Stimulated activated CD8-positive, alpha-beta memory T cell treated with anti-CD3 and anti-CD28 coated beads, Interleukin-2, amount 100 ng/mL, for 48 hours (primary cell): ENCODE data around the gene BICRA.
"Not testable (repeated sequence)": the region's sequence is repeated elsewhere in the genome, so short reads cannot be mapped to it uniquely, and the experiment has no call there.

Source experiments
- DNase-seq, 2 donors: peaks; one replicate each; pipeline ENCODE4 v3.0.0-alpha.2; 2020; ENCODE audit warnings: low read depth in 2 of 2

BICRA gene

DNA sequence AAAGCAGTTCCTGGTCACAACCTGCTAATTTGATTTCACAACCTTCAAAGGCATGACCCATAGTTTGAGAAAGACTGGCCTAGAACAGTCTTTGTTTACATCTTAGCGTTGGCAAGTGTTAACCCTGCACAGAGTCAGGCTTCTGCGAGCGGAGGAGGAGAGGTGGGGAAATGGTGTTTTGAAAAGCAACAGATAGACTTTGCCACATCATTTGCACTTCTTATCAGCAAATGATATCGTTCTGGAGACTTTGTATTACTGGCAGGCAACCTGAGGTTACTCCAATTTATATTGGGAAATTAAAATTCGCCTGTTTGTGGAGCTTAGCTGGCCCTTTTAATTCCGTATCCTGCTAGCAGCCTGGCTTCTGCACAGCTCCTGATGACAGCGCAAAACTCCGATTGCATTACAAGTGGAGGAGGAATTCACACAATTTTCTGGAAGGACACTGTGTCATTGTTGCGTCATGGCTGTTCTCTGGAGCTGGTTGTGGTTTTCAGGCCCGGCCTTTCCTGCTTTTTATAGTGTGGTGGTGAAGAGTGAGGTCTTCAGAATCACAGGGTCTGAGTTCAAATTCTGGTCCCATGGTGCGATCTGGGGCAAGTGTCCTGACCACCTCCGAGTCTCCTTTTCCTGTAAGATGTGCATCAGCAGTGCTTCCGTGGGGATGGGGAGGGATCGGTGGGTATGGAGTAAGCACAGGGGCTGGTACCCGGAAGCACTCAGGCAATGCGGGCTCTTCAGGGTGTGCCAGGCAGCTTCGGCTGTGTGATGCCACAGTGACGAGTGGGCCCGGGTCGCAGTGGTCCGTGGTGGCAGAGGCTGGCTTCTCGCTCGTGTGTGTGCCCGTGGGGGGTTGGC, 55.2 kb downstream of the BICRA start:
- no peak for DNase-seq

DNA sequence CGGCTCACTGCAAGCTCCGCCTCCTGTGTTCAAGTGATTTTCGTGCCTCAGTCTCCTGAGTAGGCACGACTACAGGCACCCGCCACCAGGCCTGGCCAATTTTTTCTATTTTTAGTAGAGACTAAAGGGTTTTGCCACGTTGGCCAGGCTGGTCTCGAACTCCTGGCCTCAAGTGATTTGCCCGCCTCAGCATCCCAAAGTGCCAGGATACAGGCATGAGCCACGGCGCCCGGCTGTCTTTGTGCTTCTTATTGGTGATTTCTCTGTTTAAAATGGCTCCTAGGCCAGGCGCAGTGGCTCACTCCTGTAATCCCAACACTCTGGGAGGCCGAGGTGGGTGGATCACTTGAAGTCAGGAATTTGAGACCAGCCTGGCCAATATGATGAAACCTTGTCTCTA, 59.6 kb downstream of the BICRA start:
- DNase-seq, result not testable (repeated sequence)

DNA sequence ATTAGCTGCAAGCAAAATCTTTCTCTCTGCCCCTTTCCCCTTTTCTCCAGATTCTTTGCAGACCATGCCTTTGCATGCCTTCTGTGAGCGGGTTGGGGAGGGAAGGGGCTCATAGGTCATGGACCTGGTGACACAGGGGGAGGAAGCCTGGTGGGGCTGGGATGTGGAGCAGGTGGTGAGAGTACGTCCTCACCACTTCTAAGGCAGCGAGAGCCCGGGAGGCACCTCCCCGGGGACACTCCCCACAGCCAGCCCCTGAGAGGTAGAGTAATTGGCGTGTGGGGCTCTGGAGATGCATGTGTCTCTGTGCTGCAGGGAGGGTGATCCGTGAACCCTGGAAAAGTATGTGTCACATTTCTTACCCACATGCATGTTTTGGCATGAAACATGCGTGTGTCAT, 61.8 kb downstream of the BICRA start:
- no peak for DNase-seq

DNA sequence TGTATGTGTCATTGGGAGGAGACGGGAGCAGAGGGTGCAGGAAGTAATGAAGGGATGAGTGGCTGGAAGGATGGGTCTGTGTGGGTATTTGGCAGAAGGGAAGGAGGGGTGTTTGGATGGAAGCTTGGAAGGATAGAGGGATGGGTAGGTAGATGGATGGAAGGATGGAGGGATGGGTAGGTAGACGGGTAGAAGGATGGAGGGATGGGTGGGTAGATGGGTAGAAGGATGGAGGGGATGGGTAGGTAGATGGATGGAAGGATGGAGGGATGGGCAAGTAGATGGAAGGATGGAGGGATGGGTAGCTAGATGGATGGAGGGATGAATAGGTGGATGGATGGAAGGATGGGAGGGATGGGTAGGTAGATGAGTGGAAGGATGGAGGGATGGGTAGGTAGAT, 62.6 kb downstream of the BICRA start:
- no peak for DNase-seq

DNA sequence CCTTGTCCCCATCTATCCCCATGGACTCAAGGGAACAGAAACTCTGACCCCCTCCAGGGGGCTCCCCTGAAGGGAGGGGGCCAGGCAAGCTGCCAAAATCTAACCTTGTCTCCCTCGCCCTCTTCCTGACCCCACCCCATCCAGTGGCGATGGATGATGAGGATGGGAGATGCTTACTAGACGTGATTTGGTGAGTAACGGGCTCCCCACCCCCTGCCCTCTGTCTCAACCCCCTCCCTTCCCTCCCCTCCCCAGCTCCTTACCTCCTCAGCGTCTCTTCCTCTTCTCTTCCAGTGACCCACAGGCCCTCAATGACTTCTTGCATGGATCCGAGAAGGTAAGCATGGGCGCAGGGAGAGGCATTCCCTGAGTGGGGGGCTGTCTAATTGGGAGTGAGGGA, 64.5 kb downstream of the BICRA start:
- no peak for DNase-seq

DNA sequence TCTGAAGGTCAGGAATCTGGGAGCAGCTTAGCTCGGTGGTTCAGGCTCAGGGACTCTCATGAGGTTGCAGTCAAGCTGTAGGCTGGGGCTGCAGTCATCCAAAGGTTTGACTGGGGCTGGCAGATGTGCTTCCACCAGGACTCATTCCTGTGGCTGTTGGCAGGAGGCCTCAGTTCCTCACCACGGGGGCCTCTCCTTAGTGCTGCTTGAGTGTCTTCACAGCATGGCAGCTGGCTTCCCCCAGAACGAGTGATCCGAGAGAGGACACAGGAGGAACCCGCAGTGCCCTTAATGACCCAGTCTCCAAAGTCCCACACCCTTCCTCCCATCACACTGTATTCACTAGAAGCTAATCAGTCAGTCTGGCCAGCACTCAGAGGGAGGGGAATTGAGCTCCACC, 65.6 kb downstream of the BICRA start:
- no peak for DNase-seq

DNA sequence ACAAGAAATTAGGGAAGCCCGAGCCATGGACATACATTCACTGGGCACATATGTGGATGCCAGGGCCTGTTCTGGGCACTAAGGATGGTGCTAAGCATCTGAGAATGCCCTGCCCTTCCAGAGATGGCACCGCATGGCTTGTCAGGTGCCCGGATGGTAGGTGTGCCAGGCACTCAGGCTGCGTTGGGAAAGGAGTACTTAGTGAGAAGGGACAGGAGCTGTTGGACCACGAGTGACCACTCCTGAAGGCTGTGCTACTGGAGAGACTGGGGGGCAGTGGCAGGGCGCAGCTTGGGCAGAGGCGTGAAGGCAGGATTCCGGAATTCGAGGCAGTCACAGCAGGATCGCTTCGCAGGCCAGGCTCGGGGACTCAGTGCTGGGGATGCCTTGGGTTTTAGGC, 66.3 kb downstream of the BICRA start:
- DNase-seq, result no peak

DNA sequence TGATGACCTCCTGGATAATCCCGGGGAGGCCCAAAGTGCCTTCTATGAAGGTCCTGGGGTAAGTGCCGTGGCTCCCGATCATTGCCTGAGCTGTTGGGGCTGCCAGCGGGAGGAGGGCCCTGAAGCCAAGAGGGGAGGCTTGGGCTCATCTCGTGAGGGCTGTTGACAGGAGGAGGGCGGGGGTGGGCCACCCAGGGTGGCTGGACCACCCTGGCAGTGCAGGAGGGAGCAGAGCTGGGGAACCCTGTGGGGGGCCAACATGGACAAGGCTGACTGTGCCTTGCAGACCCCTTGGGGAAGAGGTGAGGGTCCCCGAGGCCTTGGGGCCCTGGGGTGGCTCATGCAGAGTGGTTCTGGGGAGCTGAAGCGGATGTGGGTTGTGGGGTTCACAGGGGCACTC, 66.9 kb downstream of the BICRA start:
- no peak for DNase-seq

DNA sequence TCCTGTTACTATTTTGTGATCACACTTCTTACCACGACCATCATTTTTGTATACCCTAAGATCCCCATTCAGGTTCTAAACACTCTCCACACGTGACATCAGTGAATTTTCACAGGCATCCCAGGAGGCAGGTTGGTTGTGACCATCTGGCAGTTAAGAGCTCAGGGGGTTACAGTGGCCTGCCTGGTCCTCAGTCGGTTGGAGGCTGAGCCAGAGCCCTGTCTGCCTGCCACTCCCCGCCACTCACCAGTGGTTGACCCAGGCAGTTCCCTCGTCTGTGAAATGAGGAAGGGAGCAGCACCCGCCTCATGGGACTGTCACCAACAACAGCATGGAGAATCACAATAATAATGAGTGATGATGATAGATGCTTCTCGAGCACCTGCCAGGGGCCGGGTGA, 67.9 kb downstream of the BICRA start:
- no peak for DNase-seq

DNA sequence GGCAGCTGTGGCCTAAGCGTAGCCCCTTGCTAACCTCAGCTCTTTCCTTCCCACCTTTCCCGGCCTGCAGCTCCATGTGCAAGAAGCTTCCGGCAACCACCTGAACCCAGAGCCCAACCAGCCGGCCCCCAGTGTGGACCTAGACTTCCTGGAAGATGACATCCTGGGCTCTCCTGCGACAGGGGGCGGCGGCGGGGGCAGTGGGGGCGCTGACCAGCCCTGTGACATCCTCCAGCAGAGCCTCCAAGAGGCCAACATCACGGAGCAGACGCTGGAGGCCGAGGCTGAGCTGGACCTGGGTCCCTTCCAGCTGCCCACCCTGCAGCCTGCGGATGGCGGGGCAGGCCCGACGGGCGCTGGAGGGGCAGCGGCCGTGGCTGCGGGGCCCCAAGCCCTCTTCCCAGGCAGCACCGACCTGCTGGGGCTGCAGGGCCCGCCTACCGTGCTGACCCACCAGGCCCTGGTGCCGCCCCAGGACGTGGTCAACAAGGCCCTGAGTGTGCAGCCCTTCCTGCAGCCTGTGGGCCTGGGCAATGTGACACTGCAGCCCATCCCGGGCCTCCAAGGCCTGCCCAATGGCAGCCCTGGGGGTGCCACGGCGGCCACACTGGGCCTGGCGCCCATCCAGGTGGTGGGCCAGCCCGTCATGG, 70.4 kb downstream of the BICRA start:
- DNase-seq, result no peak

DNA sequence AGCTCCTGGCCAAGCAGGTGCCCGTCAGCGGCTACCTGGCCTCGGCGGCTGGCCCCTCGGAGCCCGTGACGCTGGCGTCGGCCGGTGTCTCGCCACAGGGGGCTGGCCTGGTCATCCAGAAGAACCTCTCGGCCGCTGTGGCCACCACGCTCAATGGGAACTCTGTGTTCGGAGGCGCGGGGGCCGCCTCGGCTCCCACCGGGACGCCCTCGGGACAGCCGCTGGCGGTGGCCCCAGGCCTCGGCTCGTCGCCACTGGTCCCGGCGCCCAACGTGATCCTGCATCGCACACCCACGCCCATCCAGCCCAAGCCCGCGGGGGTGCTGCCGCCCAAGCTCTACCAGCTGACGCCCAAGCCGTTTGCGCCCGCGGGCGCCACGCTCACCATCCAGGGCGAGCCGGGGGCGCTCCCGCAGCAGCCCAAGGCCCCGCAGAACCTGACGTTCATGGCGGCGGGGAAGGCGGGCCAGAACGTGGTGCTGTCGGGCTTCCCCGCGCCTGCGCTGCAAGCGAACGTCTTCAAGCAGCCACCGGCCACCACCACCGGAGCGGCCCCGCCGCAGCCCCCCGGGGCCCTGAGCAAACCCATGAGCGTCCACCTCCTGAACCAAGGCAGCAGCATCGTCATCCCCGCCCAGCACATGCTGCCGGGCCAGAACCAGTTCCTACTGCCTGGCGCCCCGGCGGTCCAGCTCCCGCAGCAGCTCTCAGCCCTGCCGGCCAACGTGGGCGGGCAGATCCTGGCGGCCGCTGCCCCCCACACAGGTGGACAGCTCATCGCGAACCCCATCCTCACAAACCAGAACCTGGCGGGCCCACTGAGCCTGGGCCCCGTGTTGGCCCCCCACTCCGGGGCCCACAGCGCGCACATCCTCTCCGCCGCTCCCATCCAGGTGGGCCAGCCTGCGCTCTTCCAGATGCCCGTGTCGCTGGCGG, 71.3 kb downstream of the BICRA start:
- no peak for DNase-seq

DNA sequence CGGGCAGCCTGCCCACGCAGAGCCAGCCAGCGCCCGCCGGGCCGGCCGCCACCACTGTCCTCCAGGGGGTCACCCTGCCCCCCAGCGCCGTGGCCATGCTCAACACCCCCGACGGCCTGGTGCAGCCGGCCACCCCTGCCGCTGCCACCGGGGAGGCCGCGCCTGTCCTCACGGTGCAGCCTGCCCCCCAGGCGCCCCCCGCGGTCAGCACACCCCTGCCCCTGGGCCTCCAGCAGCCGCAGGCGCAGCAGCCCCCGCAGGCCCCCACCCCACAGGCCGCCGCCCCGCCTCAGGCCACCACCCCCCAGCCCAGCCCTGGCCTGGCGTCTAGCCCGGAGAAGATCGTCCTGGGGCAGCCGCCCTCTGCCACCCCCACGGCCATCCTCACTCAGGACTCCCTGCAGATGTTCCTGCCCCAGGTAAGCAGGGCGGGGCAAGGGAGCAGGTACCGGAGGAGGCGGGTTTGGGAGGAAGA, 72.0 kb downstream of the BICRA start:
- DNase-seq, result no peak

DNA sequence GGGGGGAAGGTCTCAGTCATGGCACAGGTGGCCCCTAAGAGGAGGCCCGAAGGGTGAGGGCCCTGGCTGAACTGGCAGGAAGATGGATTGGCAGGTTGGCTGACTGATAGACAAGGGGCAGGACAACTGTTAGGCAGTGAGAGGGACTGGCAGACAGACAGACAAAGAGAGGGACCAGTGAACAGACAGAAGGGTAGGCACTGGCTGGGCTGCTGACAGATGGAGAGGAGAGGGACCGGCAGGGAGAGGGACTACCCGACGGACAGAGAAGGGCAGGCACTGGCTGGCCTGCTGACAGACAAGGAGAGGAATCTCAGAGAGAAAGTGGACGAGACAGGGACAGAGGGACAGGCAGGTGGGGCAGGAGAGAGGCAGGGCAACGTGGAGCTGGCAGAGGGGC, 72.5 kb downstream of the BICRA start:
- no peak for DNase-seq

DNA sequence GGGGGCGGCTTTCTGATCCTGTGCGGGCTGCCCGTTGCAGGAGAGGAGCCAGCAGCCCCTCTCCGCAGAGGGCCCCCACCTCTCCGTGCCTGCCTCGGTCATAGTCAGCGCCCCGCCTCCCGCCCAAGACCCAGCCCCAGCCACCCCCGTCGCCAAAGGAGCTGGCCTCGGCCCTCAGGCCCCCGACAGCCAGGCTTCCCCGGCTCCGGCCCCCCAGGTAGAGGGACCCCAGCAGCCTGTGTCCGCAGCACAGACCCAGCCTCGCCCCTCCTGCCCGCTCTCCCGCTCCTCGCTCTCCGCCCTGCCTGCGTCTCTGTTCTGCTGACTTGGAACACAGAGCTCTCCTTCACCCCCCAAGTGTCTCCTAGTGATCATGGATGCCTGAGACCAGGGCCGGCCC, 73.0 kb downstream of the BICRA start:
- no peak for DNase-seq

DNA sequence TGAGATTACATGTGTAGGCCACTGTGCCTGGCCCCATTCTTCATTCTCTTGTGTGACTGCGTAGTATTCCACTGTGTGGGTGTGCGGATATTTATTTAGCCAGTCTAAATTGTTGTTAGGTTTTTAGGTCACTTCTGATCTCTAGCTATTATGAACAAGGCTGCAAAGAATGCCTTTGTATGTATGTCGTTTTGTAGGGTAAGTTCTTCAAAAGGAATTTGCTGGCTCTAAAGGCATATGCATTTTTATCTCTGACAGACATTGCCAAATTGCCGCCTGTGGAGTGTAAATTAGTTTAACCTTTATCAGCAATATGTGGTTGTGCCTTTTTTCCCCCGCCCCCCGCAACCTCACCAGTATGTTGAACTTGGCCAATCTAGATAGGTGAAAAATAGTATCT, 74.0 kb downstream of the BICRA start:
- no peak for DNase-seq

DNA sequence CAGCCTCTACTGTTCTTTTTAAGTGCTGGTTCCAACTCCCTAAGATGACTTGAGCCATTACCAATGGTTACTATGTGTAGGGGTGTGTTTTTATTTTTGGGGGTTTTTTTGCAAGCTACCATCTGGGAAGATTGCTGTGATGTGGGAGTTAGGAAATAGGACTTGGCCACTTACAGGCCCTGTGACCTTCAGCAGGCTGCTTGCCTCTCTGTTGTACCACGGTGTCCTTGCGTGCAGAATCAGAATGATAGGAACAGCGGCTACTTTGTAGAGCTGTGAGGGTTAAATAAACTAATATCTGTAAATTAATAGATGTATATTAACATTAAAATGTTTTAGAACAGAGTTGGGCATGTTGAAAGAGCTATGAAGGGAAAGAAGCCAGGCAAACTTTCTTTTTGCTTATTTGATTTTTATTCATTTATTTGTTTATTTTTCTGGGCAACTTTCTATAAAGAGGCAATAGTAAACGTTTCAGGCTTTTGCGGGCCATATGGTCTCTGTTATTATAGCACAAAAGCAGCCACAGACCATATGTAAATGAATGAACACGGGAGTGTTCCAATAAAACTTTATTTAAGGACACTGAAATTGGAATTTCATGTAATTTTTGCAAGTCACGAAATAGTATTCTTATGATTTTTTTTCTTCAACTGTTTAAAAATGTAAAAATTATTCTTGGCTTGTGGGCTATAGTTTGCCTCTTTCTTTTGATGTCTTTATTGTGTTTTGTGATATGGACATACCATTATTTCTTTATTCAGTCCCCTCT, 77.9 kb downstream of the BICRA start:
- DNase-seq, result no peak

DNA sequence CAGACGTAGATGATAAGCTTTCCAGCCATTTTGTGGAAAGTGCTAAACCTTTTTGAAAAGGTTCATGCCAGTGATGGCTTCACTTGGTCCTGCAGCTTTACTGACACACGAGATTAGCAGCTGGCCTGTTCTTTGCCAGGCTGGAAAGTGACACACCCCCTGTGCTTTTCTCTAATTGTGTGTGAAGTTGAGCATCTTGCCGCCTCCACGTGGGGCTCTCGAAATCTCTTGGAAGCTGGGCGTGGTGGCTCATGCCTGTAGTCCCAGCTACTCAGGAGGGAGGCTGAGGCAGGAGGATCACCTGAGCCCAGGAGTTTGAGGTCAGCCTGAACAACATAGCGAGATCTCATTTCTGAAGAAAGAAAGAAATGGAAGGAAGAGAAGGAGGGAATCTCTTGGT, 79.0 kb downstream of the BICRA start:
- DNase-seq, result no peak

DNA sequence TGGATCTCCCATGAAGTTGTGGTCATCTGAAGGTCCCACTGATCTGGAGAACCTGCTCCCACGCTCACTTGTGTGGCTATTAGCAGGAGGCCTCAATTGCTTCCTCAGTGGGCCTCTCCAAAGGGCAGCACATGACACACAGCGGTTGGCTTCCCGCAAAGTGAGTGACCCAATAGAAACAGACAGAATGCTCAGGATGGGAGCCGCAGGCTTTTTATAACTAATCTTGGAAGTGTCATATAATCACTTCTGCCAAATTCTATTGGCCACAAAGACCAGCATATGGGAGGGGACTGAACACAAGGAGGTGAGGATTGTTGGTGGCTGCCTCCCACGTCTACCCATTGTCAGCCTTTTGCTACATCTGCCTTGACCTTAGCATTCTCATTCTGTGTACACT, 82.2 kb downstream of the BICRA start:
- no peak for DNase-seq

DNA sequence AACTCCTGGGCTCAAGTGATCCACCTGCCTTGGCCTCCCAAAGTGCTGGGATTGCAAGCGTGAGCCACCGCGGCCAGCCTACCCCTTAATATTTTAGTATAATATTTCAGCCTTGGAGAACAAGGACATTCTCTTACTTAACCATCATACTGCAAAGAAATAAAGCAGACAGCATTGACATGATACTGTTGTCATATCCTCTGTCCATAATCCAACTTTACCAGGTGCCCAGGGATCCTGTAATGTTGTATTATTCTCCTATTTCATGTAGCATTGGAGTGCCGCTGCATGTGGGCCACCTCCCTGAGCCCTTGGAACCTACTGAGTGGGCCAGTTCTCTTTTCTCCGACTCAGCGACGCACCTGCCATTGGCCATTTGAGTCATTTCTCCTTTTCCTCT, 82.8 kb downstream of the BICRA start:
- DNase-seq, result no peak

DNA sequence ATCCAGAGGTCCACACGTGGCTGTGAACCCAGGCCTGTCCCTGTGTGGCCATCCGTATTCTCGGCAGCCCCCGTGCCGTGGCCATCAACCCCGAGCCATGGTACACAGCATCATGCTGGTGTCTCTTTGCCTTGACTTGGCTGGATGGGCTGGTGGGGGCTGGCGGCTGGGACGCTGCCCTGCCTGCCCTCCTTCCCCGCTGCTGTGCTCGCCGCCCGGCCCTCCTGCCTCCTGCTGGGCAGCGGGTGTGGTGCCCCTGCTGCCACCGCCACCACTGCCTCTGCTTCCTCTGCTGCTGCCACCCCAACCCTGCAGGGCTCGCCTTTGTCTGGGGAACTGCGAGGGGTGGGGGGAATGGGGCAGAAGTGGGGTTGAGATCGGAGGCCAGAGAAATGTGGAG, 84.6 kb downstream of the BICRA start:
- DNase-seq, result no peak

DNA sequence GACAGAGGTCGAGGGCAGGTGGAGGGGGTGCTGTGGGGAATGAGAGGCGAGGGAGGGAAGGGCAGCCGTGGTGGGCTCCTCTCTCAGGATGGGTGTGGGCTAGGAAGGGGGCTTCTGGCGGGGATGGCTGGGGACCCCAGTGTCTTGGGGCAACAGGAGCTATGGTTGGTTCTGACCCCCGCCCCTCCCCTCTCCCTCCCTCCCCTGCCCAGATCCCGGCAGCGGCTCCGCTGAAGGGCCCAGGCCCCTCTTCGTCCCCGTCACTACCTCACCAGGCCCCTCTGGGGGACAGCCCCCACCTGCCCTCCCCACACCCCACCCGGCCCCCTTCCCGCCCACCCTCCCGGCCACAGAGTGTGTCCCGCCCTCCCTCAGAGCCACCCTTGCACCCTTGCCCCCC, 85.0 kb downstream of the BICRA start:
- DNase-seq, result no peak
